Sigmoid colon (tissue), 4 donors: Measurements from ENCODE around the gene ALPK3.

Experiments used
- CTCF ChIP-seq, 4 experiments: fragments of 450-650 bp in 3 of 4; fragments of 200-600 bp in 1 of 4; IDR thresholded peaks; one replicate each; pipeline ENCODE4 v1.5.1; 2016 to 2019; ENCODE audit warnings: antibody characterized with exemption in 4 of 4, mild to moderate bottlenecking in 3 of 4, moderate library complexity in 2 of 4
- EP300 ChIP-seq, 4 donors: sonication (generic); formaldehyde crosslinking; IDR thresholded peaks; one replicate each; pipeline ENCODE4 v1.6.1; 2017; ENCODE audit warnings: antibody characterized with exemption in 4 of 4
- POLR2A ChIP-seq, 2 donors: fragments of 450-650 bp; IDR thresholded peaks; one replicate each; pipeline ENCODE4 v1.6.1; 2016; ENCODE audit warnings: antibody characterized with exemption in 2 of 2, mild to moderate bottlenecking in 2 of 2, moderate library complexity in 2 of 2
- POLR2AphosphoS5 ChIP-seq, 4 donors: sonication (generic); formaldehyde crosslinking; IDR thresholded peaks; one replicate each; pipeline ENCODE4 v1.6.1; 2017; ENCODE audit warnings: antibody characterized with exemption in 4 of 4

GRCh38 chr15:84909782-84910181 is 92.6 kb downstream of the ALPK3 start:
- TF ChIP-seq CTCF (IDR thresholded peaks at IDR 0.05): no peak
- no peak for TF ChIP-seq POLR2A (IDR thresholded peaks at IDR 0.05)
- no peak for TF ChIP-seq POLR2AphosphoS5 (IDR thresholded peaks at IDR 0.05)
- no peak for TF ChIP-seq EP300 (IDR thresholded peaks at IDR 0.05)
